Mucosa of stomach (tissue), 1 donor: Measurements from ENCODE around the gene LIMK1.

ENCODE experiments used
- H3K27me3 ChIP-seq: one replicate; pipeline ENCODE4 v1.7.0; 2013; ENCODE audit warnings: mild to moderate bottlenecking, low read length; ENCODE audit not compliant: control insufficient read depth, insufficient read depth
- H3K36me3 ChIP-seq: one replicate; pipeline ENCODE4 v1.7.0; 2013; ENCODE audit warnings: low read length; ENCODE audit not compliant: control insufficient read depth, insufficient read depth
- H3K4me1 ChIP-seq: one replicate; pipeline ENCODE4 v1.7.0; 2013; ENCODE audit warnings: mild to moderate bottlenecking, low read length; ENCODE audit not compliant: control insufficient read depth, insufficient read depth
- H3K4me3 ChIP-seq: one replicate; pipeline ENCODE4 v1.7.0; 2013; ENCODE audit warnings: low read length
- H3K9ac ChIP-seq: one replicate; pipeline ENCODE4 v1.7.0; 2013; ENCODE audit warnings: mild to moderate bottlenecking, low read length, moderate library complexity
- H3K9me3 ChIP-seq: one replicate; pipeline ENCODE4 v1.7.0; 2013; ENCODE audit warnings: mild to moderate bottlenecking, low read length, moderate library complexity; ENCODE audit not compliant: control insufficient read depth
- donor health status: Pancreatic carcinoma.

The LIMK1 gene

DNA sequence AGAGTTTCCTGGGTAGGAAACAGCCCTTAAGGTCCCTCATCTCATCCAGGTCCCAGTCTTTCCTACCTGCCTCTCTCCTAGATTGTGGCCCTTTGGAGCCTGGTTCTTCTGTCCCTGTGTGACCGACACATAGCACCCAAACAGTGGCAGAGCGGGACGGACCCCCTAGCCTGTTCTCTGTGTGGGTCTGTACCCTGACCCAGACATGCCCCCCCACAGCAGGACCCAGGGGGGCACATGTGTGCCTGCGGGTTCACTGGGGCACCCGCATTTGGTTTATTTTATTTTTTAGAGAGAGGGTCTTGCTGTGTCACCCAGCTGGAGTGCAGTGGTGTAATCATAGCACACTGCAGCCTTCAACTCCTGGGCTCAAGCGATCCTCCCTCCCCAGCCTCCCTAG, 11.5 kb downstream of the LIMK1 start:
- Histone ChIP-seq H3K4me3 (no peak overlapping the region), H3K9ac (peak overlapping the region; percentile 25), H3K4me1 (peaks cover 14% of the 10 kb centered on the region), H3K36me3 (no peaks in the 10 kb centered on the region), H3K27me3 (no peaks in the 10 kb centered on the region), H3K9me3 (no peaks in the 10 kb centered on the region)

DNA sequence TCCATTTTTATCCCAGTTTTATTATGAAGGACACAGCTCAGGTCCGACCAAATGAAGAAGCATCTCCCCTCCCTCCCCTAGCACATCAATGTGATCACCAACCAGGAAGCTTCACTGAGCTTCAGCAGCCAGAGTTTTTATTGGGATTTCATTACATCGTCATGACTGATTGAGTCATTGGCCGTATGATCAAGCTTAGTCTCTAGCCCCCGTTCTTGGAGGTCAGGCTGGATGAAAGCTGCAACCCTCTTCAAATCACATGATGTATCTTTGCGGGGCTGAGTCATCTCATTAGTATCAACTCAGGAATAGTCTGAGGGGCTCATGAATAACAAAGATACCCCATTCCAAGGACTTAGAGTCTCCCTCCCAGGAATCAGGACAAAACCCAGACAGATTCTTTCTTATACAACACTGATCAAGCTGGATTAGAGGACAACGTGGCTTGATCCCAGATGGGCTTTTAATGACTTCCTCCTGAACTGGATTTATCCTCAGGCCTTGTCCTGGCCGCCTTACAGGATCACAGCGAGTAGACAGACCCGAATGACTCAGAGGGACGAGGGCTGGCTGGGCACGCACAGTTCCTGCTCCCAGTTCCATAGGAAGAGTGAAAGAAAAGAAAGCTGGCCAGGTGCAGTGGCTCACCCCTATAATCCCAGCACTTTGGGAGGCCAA, 14.5 kb downstream of the LIMK1 start:
- Histone ChIP-seq H3K36me3 (no peaks in the 10 kb centered on the region), H3K4me3 (no peak overlapping the region), H3K27me3 (no peaks in the 10 kb centered on the region), H3K4me1 (peaks cover 8% of the 10 kb centered on the region), H3K9me3 (no peaks in the 10 kb centered on the region), H3K9ac (no peak overlapping the region)

DNA sequence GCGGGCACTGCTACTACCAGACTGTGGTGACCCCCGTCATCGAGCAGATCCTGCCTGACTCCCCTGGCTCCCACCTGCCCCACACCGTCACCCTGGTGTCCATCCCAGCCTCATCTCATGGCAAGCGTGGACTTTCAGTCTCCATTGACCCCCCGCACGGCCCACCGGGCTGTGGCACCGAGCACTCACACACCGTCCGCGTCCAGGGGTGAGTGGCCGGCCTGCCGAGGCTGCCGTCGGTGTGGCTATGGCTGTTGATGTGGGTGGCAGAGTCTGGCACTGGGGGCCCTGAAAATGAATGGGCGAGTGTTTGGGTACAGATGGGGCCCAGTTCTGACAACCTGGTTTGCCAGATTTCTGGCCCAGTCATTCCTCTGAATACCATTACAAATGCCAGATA, 15.4 kb downstream of the LIMK1 start:
- Histone ChIP-seq H3K9me3 (no peaks in the 10 kb centered on the region), H3K4me3 (no peak overlapping the region), H3K4me1 (no peaks in the 10 kb centered on the region), H3K27me3 (no peaks in the 10 kb centered on the region), H3K9ac (no peak overlapping the region), H3K36me3 (no peaks in the 10 kb centered on the region)

DNA sequence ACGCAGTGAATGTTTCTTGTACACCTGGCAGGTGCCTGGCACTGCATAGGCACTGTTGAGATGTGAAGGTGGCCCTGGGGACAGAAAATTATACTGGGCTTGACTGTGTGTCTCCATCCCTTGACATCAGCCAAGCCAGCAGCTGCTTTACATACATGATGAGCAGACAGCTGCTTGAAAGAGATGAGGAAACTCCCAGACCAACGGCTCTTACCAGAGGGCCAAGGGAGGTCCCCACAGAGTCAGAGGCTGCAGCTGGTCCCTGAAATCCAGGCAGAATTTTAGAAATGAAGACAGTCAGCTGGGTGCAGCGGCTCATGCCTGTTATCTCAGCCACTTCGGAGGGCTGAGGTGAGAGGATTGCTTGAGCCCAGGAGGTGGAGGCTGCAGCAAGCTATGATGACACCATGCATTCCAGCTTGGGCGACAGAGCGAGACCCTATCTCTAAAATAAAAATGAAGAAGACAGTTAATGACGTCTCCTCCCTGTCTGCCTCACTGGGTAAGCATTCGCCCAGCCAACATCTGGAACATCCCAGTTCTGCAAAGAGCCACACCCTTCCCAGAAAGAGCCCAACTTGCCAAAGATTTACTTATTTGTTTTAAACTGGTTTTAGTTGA, 17.6 kb downstream of the LIMK1 start:
- Histone ChIP-seq H3K4me3 (no peak overlapping the region), H3K9ac (no peak overlapping the region), H3K4me1 (no peaks in the 10 kb centered on the region), H3K27me3 (no peaks in the 10 kb centered on the region), H3K36me3 (no peaks in the 10 kb centered on the region), H3K9me3 (no peaks in the 10 kb centered on the region)

DNA sequence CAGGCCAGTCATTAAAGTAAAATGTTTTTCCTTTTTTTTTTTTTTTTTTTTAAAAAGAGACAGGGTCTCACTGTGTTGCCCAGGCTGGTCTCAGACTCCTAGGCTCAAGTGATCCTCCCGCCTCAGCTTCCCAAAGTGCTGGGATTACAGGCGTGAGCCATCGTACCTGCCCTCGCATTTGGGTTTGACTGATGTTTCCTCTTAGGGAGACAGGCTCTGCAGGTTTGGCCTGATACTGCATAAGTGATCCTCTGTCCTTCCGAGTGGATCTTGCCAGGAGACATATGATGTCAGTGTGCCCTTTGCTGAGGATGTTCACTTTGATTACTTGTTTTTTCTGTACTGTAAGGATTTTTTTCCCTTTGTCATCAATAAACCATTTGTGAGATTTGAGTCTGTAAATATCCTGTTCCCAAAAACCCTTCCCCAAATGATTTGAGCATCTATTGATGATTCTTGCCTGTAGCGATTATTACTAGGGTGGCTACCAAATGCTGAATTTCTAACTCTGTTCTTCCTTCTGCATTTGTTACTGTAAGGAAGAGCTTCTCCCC, 19.7 kb downstream of the LIMK1 start:
- Histone ChIP-seq H3K4me3 (no peak overlapping the region), H3K9ac (no peak overlapping the region), H3K27me3 (no peaks in the 10 kb centered on the region), H3K4me1 (no peaks in the 10 kb centered on the region), H3K9me3 (no peaks in the 10 kb centered on the region), H3K36me3 (no peaks in the 10 kb centered on the region)

DNA sequence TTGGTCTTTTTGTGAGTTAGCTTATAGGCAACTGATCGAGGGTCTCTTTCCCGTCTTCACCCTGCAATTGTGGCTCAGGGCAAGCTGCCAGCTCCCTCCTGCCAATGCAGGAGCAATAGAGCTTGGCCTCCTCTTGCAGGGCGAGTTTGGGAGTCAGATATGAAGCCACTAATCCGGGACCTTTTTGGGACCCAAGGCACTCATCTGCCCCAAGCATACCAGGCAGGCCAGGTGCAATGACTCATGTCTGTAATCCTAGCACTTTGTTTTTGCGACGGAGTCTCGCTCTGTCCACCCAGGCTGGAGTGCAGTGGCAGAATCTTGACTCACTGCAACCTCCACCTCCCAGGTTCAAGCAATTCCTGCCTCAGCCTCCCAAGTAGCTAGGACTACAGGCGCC, 21.1 kb downstream of the LIMK1 start:
- Histone ChIP-seq H3K27me3 (no peaks in the 10 kb centered on the region), H3K9ac (no peak overlapping the region), H3K4me1 (no peaks in the 10 kb centered on the region), H3K9me3 (no peaks in the 10 kb centered on the region), H3K36me3 (no peaks in the 10 kb centered on the region), H3K4me3 (no peak overlapping the region)

DNA sequence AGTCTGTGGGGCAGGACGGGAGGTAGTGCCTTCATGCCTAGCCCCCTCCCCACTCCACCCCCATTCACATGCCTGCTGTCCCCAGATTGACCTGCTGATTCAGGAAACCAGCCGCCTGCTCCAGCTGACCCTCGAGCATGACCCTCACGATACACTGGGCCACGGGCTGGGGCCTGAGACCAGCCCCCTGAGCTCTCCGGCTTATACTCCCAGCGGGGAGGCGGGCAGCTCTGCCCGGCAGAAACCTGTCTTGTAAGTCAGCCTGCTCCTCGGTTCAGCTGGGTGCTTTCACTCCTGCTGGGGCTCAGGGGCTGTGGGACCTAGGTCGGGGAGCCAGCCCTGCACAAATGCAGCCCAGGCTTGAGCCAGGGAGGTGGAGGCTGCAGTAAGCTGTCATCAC, 22.4 kb downstream of the LIMK1 start:
- Histone ChIP-seq H3K27me3 (no peaks in the 10 kb centered on the region), H3K9ac (no peak overlapping the region), H3K9me3 (no peaks in the 10 kb centered on the region), H3K4me1 (no peaks in the 10 kb centered on the region), H3K36me3 (no peaks in the 10 kb centered on the region), H3K4me3 (no peak overlapping the region)

DNA sequence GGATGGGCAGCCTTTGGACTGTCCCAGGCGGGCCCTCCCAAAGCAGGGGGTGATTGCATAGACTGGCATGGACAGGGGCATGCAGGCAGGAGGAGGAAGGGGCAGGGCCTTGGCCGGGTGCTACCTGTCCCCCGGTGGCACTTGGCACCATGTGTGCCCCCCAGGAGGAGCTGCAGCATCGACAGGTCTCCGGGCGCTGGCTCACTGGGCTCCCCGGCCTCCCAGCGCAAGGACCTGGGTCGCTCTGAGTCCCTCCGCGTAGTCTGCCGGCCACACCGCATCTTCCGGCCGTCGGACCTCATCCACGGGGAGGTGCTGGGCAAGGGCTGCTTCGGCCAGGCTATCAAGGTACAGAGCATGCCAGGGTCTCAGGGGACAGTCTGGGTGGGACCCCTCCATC, 23.2 kb downstream of the LIMK1 start:
- Histone ChIP-seq H3K9ac (no peak overlapping the region), H3K9me3 (no peaks in the 10 kb centered on the region), H3K36me3 (no peaks in the 10 kb centered on the region), H3K4me3 (no peak overlapping the region), H3K4me1 (no peaks in the 10 kb centered on the region), H3K27me3 (no peaks in the 10 kb centered on the region)

DNA sequence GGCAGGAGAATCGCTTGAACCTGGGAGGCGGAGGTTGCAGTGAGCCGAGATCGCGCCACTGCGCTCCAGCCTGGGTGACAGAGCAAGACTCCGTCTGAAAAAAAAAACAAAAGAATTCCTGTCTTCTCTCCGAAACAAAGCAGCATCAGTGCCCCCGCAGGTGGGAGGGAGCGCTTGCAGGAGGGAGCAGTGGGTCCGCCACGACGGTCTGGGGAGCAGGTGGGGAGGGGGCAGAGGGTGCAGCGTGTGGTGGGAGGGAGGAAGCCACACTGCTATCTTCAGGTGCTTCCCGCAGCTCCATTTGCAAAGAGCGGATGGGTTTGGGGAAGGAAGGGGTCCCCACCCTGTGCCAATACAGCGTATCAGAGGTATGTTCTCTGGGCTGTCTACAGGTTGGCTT, 31.7 kb downstream of the LIMK1 start:
- H3K4me1 ChIP-seq, result no peaks in the 10 kb centered on the region
- H3K36me3 ChIP-seq, result no peaks in the 10 kb centered on the region
- H3K4me3 ChIP-seq, result no peak overlapping the region
- no peaks in the 10 kb centered on the region for H3K9me3 ChIP-seq
- H3K9ac ChIP-seq, result no peak overlapping the region
- H3K27me3 ChIP-seq, result no peaks in the 10 kb centered on the region

DNA sequence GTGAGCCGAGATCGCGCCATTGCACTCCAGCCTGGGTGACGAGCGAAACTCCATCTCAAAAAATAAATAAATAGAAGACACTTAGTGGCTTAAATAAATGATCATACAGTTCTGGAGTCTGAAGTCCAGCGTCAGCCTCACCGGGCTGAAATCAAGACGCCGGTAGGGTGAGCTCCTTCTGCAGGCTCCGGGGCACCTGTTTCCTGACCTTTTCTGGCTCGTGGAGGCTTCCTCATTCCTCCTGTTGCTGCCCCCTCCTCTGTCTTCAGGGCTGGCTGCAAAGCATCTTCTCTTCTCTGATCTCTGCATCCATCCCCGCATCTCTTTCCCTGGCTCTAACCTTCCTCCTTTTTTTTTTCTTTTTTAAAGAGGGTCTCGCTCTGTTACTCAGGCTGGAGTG, 32.8 kb downstream of the LIMK1 start:
- H3K36me3 ChIP-seq, result no peaks in the 10 kb centered on the region
- H3K27me3 ChIP-seq, result no peaks in the 10 kb centered on the region
- no peaks in the 10 kb centered on the region for H3K9me3 ChIP-seq
- H3K4me3 ChIP-seq, result no peak overlapping the region
- no peaks in the 10 kb centered on the region for H3K4me1 ChIP-seq
- no peak overlapping the region for H3K9ac ChIP-seq

DNA sequence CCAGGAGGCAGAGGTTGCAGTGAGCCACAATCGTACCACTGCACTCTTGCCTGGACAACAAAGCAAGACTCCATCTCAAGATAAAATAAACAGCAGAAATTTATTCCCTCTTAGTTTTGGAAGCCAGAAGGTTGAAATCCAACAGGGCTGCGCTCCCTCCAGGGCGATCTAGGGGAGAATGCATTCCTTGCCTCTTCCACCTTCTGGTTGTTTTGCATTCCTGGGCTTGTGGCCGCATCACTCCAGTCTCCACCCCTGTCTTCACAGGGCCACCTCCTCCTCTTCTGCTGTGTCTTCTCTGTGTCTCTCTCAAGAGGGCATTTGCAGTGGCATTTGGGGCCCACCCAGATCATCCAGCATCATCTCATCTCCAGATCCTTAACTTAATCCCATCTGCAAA, 36.2 kb downstream of the LIMK1 start:
- Histone ChIP-seq H3K27me3 (no peaks in the 10 kb centered on the region), H3K4me1 (no peaks in the 10 kb centered on the region), H3K36me3 (no peaks in the 10 kb centered on the region), H3K9me3 (no peaks in the 10 kb centered on the region), H3K4me3 (no peak overlapping the region), H3K9ac (no peak overlapping the region)

DNA sequence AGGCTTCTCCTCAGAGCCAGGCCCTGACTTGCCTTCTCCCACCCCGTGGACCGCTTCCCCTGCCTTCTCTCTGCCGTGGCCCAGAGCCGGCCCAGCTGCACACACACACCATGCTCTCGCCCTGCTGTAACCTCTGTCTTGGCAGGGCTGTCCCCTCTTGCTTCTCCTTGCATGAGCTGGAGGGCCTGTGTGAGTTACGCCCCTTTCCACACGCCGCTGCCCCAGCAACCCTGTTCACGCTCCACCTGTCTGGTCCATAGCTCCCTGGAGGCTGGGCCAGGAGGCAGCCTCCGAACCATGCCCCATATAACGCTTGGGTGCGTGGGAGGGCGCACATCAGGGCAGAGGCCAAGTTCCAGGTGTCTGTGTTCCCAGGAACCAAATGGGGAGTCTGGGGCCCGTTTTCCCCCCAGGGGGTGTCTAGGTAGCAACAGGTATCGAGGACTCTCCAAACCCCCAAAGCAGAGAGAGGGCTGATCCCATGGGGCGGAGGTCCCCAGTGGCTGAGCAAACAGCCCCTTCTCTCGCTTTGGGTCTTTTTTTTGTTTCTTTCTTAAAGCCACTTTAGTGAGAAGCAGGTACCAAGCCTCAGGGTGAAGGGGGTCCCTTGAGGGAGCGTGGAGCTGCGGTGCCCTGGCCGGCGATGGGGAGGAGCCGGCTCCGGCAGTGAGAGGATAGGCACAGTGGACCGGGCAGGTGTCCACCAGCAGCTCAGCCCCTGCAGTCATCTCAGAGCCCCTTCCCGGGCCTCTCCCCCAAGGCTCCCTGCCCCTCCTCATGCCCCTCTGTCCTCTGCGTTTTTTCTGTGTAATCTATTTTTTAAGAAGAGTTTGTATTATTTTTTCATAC, 38.0 kb downstream of the LIMK1 start:
- no peaks in the 10 kb centered on the region for H3K9me3 ChIP-seq
- H3K4me3 ChIP-seq, result no peak overlapping the region
- H3K9ac ChIP-seq, result no peak overlapping the region
- H3K27me3 ChIP-seq, result no peaks in the 10 kb centered on the region
- no peaks in the 10 kb centered on the region for H3K36me3 ChIP-seq
- no peaks in the 10 kb centered on the region for H3K4me1 ChIP-seq
